ENCODE measurements around the gene FGF23.

FGF23 gene

GRCh38 chr12:4422985-4423384 lies 43.5 kb upstream of the FGF23 start:
- no peak overlapping the region for H3K9ac ChIP-seq (ENCODE audit: low read depth, low read length, poor library complexity, severe bottlenecking)
- no peaks in the 10 kb centered on the region for H3K4me1 ChIP-seq (ENCODE audit: insufficient read depth, low read length, poor library complexity, severe bottlenecking)
- H3K9me2 ChIP-seq (replicated peaks; ENCODE audit: low read depth, low read length), result no peaks in the 10 kb centered on the region
- H4K20me1 ChIP-seq (ENCODE audit: insufficient read depth, low read length, poor library complexity, severe bottlenecking), result no peaks in the 10 kb centered on the region
- no peak overlapping the region for H3K4me2 ChIP-seq (ENCODE audit: low read depth, low read length, poor library complexity, severe bottlenecking)
- H3K9me3 ChIP-seq (ENCODE audit: insufficient read depth, low read depth, low read length), result no peaks in the 10 kb centered on the region
- no peak overlapping the region for H2AFZ ChIP-seq (ENCODE audit: low read length)
- TF ChIP-seq EZH2phosphoT487 (IDR thresholded peaks at IDR 0.05; ENCODE audit: borderline replicate concordance) (no peak), CTCF (conservative IDR thresholded peaks at IDR 0.05; ENCODE audit: low read length) (no peak)
- H3F3A ChIP-seq (ENCODE audit: low read depth), result no peaks in the 10 kb centered on the region
- no peaks in the 10 kb centered on the region for H3K79me2 ChIP-seq (ENCODE audit: insufficient read depth, low read length)
- no peak overlapping the region for H3K4me3 ChIP-seq (ENCODE audit: low read length, poor library complexity, severe bottlenecking)
- no peaks in the 10 kb centered on the region for H3K27me3 ChIP-seq (ENCODE audit: insufficient read depth, low read length, poor library complexity, severe bottlenecking)
- no peaks in the 10 kb centered on the region for H3K36me3 ChIP-seq (ENCODE audit: insufficient read depth, low read length)

- TF ChIP-seq CTCF (conservative IDR thresholded peaks at IDR 0.05; ENCODE audit: low read length), result peak; percentile 81
- TF ChIP-seq EZH2phosphoT487 (IDR thresholded peaks at IDR 0.05; ENCODE audit: borderline replicate concordance), result no peak
- Histone ChIP-seq H3K4me2 (ENCODE audit: low read depth, low read length, poor library complexity, severe bottlenecking) (no peak overlapping the region), H3K36me3 (ENCODE audit: insufficient read depth, low read length) (no peaks in the 10 kb centered on the region), H3F3A (ENCODE audit: low read depth) (no peaks in the 10 kb centered on the region), H2AFZ (ENCODE audit: low read length) (no peak overlapping the region), H4K20me1 (ENCODE audit: insufficient read depth, low read length, poor library complexity, severe bottlenecking) (no peaks in the 10 kb centered on the region), H3K4me1 (ENCODE audit: insufficient read depth, low read length, poor library complexity, severe bottlenecking) (no peaks in the 10 kb centered on the region), H3K27me3 (ENCODE audit: insufficient read depth, low read length, poor library complexity, severe bottlenecking) (no peaks in the 10 kb centered on the region), H3K79me2 (ENCODE audit: insufficient read depth, low read length) (no peaks in the 10 kb centered on the region), H3K9ac (ENCODE audit: low read depth, low read length, poor library complexity, severe bottlenecking) (no peak overlapping the region), H3K9me3 (ENCODE audit: insufficient read depth, low read depth, low read length) (no peaks in the 10 kb centered on the region), H3K4me3 (ENCODE audit: low read length, poor library complexity, severe bottlenecking) (no peak overlapping the region), H3K9me2 (replicated peaks; ENCODE audit: low read depth, low read length) (no peaks in the 10 kb centered on the region)
These were observed 42.1 kb upstream of the FGF23 start for GRCh38 chr12:4421590-4422031.

- Histone ChIP-seq H3K79me2 (ENCODE audit: insufficient read depth, low read length) (no peaks in the 10 kb centered on the region), H3K36me3 (ENCODE audit: insufficient read depth, low read length) (no peaks in the 10 kb centered on the region), H3K9me3 (ENCODE audit: insufficient read depth, low read depth, low read length) (no peaks in the 10 kb centered on the region), H2AFZ (ENCODE audit: low read length) (no peak overlapping the region), H3K27me3 (ENCODE audit: insufficient read depth, low read length, poor library complexity, severe bottlenecking) (no peaks in the 10 kb centered on the region), H3F3A (ENCODE audit: low read depth) (no peaks in the 10 kb centered on the region), H3K4me1 (ENCODE audit: insufficient read depth, low read length, poor library complexity, severe bottlenecking) (peaks cover 5% of the 10 kb centered on the region), H4K20me1 (ENCODE audit: insufficient read depth, low read length, poor library complexity, severe bottlenecking) (no peaks in the 10 kb centered on the region), H3K9ac (ENCODE audit: low read depth, low read length, poor library complexity, severe bottlenecking) (no peak overlapping the region), H3K9me2 (replicated peaks; ENCODE audit: low read depth, low read length) (no peaks in the 10 kb centered on the region), H3K4me3 (ENCODE audit: low read length, poor library complexity, severe bottlenecking) (no peak overlapping the region), H3K4me2 (ENCODE audit: low read depth, low read length, poor library complexity, severe bottlenecking) (no peak overlapping the region)
- TF ChIP-seq CTCF (conservative IDR thresholded peaks at IDR 0.05; ENCODE audit: low read length) (no peak), EZH2phosphoT487 (IDR thresholded peaks at IDR 0.05; ENCODE audit: borderline replicate concordance) (no peak)
These were observed 40.7 kb upstream of the FGF23 start for GRCh38 chr12:4420138-4420670.

Data from Loucy (cell line).